HCT116 (cell line): ENCODE measurements around the gene MCTP2.

Source experiments
- CTCF ChIP-seq, 3 experiments: fragments of 200-600 bp in 1 of 3; sonication (generic) in 1 of 3; IDR thresholded peaks in 2 of 3; conservative IDR thresholded peaks in 1 of 3; 2 replicates each; pipeline ENCODE4 v1.5.1; 2012 to 2017; ENCODE audit warnings: low read depth in 2 of 3, low read length in 2 of 3, antibody characterized with exemption in 1 of 3, borderline replicate concordance in 1 of 3, control low read depth in 1 of 3, mild to moderate bottlenecking in 1 of 3, mixed read lengths in 1 of 3, mixed run types in 1 of 3, moderate library complexity in 1 of 3; ENCODE audit not compliant: insufficient read depth in 1 of 3
- EGR1 ChIP-seq: IDR thresholded peaks from 2 replicates; pipeline ENCODE4 v1.6.1; 2012; ENCODE audit warnings: low read depth
- EZH2 ChIP-seq: fragments of 200-600 bp; sonication (generic); IDR thresholded peaks from 2 replicates; pipeline ENCODE4 v1.6.1; 2017; ENCODE audit warnings: antibody characterized with exemption, mixed run types
- EZH2phosphoT487 ChIP-seq: fragments of 200-600 bp; IDR thresholded peaks from 2 replicates; pipeline ENCODE4 v1.6.1; 2018; ENCODE audit warnings: antibody characterized with exemption, borderline replicate concordance
- POLR2A ChIP-seq: IDR thresholded peaks from 2 replicates; pipeline ENCODE4 v1.7.0; 2011; ENCODE audit warnings: borderline replicate concordance; ENCODE audit not compliant: insufficient read depth, insufficient read length; ENCODE audit errors: extremely low read depth
- POLR2AphosphoS5 ChIP-seq: IDR thresholded peaks from 2 replicates; pipeline ENCODE4 v1.6.1; 2011; ENCODE audit warnings: mild to moderate bottlenecking, low read depth, low read length, moderate library complexity
- RAD21 ChIP-seq: IDR thresholded peaks from 2 replicates; pipeline ENCODE4 v1.6.1; 2012; ENCODE audit warnings: low read depth, mild to moderate bottlenecking
- SIN3A ChIP-seq: IDR thresholded peaks from 2 replicates; pipeline ENCODE4 v1.6.1; 2012; ENCODE audit warnings: low read depth
- SP1 ChIP-seq: IDR thresholded peaks from 2 replicates; pipeline ENCODE4 v1.6.1; 2012; ENCODE audit warnings: low read depth
- TCF7L2 ChIP-seq: IDR thresholded peaks from 2 replicates; pipeline ENCODE4 v1.7.0; 2011; ENCODE audit warnings: borderline replicate concordance, inconsistent platforms; ENCODE audit not compliant: insufficient read depth, insufficient read length; ENCODE audit errors: extremely low read depth
- YY1 ChIP-seq: IDR thresholded peaks from 2 replicates; pipeline ENCODE4 v1.6.1; 2011; ENCODE audit warnings: low read length, low read depth, moderate library complexity, mild to moderate bottlenecking; ENCODE audit not compliant: insufficient replicate concordance; ENCODE audit errors: extremely low read depth
- TF ChIP-seq, protein P1 (sequence below): IDR thresholded peaks from 2 replicates; pipeline ENCODE4 v1.6.1; 2012; ENCODE audit warnings: low read depth
- TF ChIP-seq, protein P2 (sequence below): IDR thresholded peaks from 2 replicates; pipeline ENCODE4 v1.6.1; 2012

DNA sequence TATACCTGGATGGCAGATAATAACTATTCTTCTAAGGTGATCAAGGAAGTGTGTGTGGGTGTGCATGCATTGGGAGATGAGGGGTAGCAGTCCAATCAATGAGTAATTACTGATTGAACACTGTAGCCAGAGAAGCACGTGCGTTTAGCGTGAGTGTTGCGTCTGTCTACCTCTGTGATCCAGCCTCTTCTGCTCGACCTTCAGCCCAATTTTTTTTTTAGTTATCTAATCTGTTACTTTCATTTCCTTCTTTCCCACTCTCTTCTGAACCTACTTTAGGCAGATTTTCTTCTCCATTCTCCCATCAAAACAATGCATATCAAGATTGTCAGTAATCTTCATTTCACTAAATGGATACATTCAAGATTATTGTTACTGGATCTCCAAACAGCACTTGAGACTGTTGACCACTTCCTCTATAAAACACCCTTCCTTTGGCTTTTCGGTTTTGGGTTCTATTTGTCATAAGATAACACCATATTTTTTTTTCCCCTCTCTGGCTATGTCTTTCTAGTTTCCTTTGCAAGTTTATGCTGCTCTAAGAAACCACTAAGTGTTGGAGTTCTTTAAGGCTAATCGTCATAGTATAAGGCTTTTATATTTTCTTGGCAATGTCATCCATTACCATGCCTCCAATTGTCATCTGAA lies 41.0 kb downstream of the MCTP2 start:
- TF ChIP-seq CTCF (IDR thresholded peaks at IDR 0.05 in 2 of 3, conservative IDR thresholded peaks at IDR 0.05 in 1 of 3; ENCODE audit: borderline replicate concordance in 1 of 3, insufficient read depth in 1 of 3, low read depth in 2 of 3, low read length in 2 of 3) (no peak), POLR2A (no peak), POLR2AphosphoS5 (no peak), SP1 (no peak), SIN3A (no peak), RAD21 (no peak), EZH2 (no peak), YY1 (no peak), TCF7L2 (no peak), EGR1 (no peak), EZH2phosphoT487 (no peak)
- TF ChIP-seq, protein P1, sequence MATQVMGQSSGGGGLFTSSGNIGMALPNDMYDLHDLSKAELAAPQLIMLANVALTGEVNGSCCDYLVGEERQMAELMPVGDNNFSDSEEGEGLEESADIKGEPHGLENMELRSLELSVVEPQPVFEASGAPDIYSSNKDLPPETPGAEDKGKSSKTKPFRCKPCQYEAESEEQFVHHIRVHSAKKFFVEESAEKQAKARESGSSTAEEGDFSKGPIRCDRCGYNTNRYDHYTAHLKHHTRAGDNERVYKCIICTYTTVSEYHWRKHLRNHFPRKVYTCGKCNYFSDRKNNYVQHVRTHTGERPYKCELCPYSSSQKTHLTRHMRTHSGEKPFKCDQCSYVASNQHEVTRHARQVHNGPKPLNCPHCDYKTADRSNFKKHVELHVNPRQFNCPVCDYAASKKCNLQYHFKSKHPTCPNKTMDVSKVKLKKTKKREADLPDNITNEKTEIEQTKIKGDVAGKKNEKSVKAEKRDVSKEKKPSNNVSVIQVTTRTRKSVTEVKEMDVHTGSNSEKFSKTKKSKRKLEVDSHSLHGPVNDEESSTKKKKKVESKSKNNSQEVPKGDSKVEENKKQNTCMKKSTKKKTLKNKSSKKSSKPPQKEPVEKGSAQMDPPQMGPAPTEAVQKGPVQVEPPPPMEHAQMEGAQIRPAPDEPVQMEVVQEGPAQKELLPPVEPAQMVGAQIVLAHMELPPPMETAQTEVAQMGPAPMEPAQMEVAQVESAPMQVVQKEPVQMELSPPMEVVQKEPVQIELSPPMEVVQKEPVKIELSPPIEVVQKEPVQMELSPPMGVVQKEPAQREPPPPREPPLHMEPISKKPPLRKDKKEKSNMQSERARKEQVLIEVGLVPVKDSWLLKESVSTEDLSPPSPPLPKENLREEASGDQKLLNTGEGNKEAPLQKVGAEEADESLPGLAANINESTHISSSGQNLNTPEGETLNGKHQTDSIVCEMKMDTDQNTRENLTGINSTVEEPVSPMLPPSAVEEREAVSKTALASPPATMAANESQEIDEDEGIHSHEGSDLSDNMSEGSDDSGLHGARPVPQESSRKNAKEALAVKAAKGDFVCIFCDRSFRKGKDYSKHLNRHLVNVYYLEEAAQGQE = no peak
- TF ChIP-seq, protein P2, sequence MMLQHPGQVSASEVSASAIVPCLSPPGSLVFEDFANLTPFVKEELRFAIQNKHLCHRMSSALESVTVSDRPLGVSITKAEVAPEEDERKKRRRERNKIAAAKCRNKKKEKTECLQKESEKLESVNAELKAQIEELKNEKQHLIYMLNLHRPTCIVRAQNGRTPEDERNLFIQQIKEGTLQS = no peak
